ENCODE data around the gene PPP1R12C. TPM values are rescaled to one million over a fixed set of nuclear protein-coding genes. Genes with fewer than 3 reads are reported as not detected.

Gene PPP1R12C
- total RNA-seq, 2 donors from 2014 or later = 81.2 to 135 TPM

- DNase-seq (no peak), ATAC-seq (no peak)
- intact Hi-C loops (cut with DNase I) = no loop called here
- WGBS, 2 donors = 14% methylated on average over 3 of the region's 3 CpGs
- Histone ChIP-seq H3K9me3 (no peaks in the 10 kb centered on the region), H3K27me3 (peaks cover 0 to 22% of the 10 kb centered on the region in 2 donors), H3K36me3 (replicated peaks in 1 of 2; ENCODE audit: insufficient read depth in 1 of 2, low read depth in 2 of 2) (no peaks in the 10 kb centered on the region), H3K4me1 (peaks cover 10% of the 10 kb centered on the region), H3K27ac (no peak overlapping the region), H3K4me3 (no peak overlapping the region)
- TF ChIP-seq CTCF (IDR thresholded peaks at IDR 0.05) (no peak), POLR2A (IDR thresholded peaks at IDR 0.05) (no peak)
Observed at GRCh38 chr19:55145232-55145631, 27.8 kb upstream of the PPP1R12C start.

- no peak for ATAC-seq
- H3K36me3 ChIP-seq (replicated peaks in 1 of 2; ENCODE audit: insufficient read depth in 1 of 2, low read depth in 2 of 2) = no peaks in the 10 kb centered on the region
- H3K27me3 ChIP-seq = peaks cover 0 to 22% of the 10 kb centered on the region in 2 donors
- peaks cover 10% of the 10 kb centered on the region for H3K4me1 ChIP-seq
- no peak for TF ChIP-seq CTCF (IDR thresholded peaks at IDR 0.05)
- TF ChIP-seq POLR2A (IDR thresholded peaks at IDR 0.05) = no peak
- no peak for DNase-seq
- no peak overlapping the region for H3K4me3 ChIP-seq
- no peaks in the 10 kb centered on the region for H3K9me3 ChIP-seq
- intact Hi-C loops (cut with DNase I) = loop anchor here (5.0 kb wide), 1 partner anchor 361 kb away; no protein-coding TSS in a partner anchor
- 23 to 32% methylated on average over 7 to 21 of the region's 21 CpGs for WGBS, 2 donors
- no peak overlapping the region for H3K27ac ChIP-seq
Observed at GRCh38 chr19:55141696-55142095, 24.3 kb upstream of the PPP1R12C start.

- H3K4me3 ChIP-seq = no peak overlapping the region
- no peak overlapping the region for H3K27ac ChIP-seq
- WGBS, 2 donors = 43 to 54% methylated on average over 9 of the region's 9 CpGs
- H3K27me3 ChIP-seq = peaks cover 0 to 19% of the 10 kb centered on the region in 2 donors
- ATAC-seq (no peak), DNase-seq (no peak)
- H3K36me3 ChIP-seq (replicated peaks in 1 of 2; ENCODE audit: insufficient read depth in 1 of 2, low read depth in 2 of 2) = no peaks in the 10 kb centered on the region
- no peak for TF ChIP-seq POLR2A (IDR thresholded peaks at IDR 0.05)
- TF ChIP-seq CTCF (IDR thresholded peaks at IDR 0.05) = no peak
- intact Hi-C loops (cut with DNase I) = loop anchor here (5.0 kb wide), 1 partner anchor 279 kb away; no protein-coding TSS in a partner anchor
- peaks cover 10% of the 10 kb centered on the region for H3K4me1 ChIP-seq
- no peaks in the 10 kb centered on the region for H3K9me3 ChIP-seq
Observed at GRCh38 chr19:55137915-55138314, 20.5 kb upstream of the PPP1R12C start.

- no peak for DNase-seq
- Histone ChIP-seq H3K4me1 (peaks cover 6% of the 10 kb centered on the region), H3K9me3 (no peaks in the 10 kb centered on the region), H3K36me3 (replicated peaks in 1 of 2; ENCODE audit: insufficient read depth in 1 of 2, low read depth in 2 of 2) (no peaks in the 10 kb centered on the region), H3K4me3 (no peak overlapping the region), H3K27me3 (peaks cover 0 to 17% of the 10 kb centered on the region in 2 donors), H3K27ac (no peak overlapping the region)
- WGBS, 2 donors = 50 to 59% methylated on average over 11 to 17 of the region's 17 CpGs
- TF ChIP-seq CTCF (IDR thresholded peaks at IDR 0.05) = no peak
- TF ChIP-seq POLR2A (IDR thresholded peaks at IDR 0.05) = no peak
- no peak for ATAC-seq
- intact Hi-C loops (cut with DNase I) = loop anchor here (5.0 kb wide), 1 partner anchor 281 kb away; no protein-coding TSS in a partner anchor
Observed at GRCh38 chr19:55136399-55137102, 19.1 kb upstream of the PPP1R12C start.

- intact Hi-C loops (cut with DNase I) = loop anchor here (5.0 kb wide), 1 partner anchor 283 kb away; no protein-coding TSS in a partner anchor
- WGBS, 2 donors = 10 to 25% methylated on average over 1 to 3 of the region's 3 CpGs
- no peak for ATAC-seq
Observed at GRCh38 chr19:55134736-55135135, 17.3 kb upstream of the PPP1R12C start.

More at GRCh38 chr19:55134736-55135135, 17.3 kb upstream of the PPP1R12C start:
- no peak overlapping the region for H3K27ac ChIP-seq
- H3K36me3 ChIP-seq (replicated peaks in 1 of 2; ENCODE audit: insufficient read depth in 1 of 2, low read depth in 2 of 2) = no peaks in the 10 kb centered on the region
- DNase-seq = no peak
- TF ChIP-seq POLR2A (IDR thresholded peaks at IDR 0.05) (no peak), CTCF (IDR thresholded peaks at IDR 0.05) (no peak)
- H3K4me1 ChIP-seq = no peaks in the 10 kb centered on the region
- peaks cover 0 to 15% of the 10 kb centered on the region in 2 donors for H3K27me3 ChIP-seq
- no peaks in the 10 kb centered on the region for H3K9me3 ChIP-seq
- no peak overlapping the region for H3K4me3 ChIP-seq

All from body of pancreas (tissue), 4 donors.